ENCODE measurements around the gene NCOA1. TPM values are rescaled to one million over a fixed set of nuclear protein-coding genes. Genes with fewer than 3 reads are reported as not detected.

NCOA1 gene
- total RNA-seq, 1 experiment from 2014 or later, result 11.6 TPM

DNA sequence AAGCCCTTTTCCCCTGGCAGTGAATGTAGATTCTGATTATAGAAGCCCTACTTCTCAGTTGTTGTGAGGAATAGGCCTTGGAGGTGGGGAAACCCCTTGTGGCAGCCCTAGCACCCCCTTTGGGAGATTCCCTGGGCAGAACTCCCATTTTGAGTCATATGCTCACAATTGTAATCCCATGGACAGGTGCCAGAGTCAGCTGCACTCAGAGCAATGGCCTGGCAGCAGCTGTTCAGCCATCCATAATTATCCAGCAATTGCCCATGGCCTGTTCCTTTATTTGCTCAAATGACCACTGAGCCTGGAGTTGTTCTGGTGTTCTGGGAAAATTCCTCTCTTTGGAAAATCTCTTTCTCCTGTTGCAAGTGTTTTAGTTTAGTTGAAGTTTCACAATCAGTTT, 230.4 kb downstream of the NCOA1 start:
- ChIA-PET CTCF (no interaction called here), POLR2A (ENCODE audit: unreplicated experiment) (no interaction called here)
- H3K27ac ChIP-seq, result no peak overlapping the region

GRCh38 chr2:24722141-24722790, 231.2 kb downstream of the NCOA1 start:
- ChIA-PET POLR2A (ENCODE audit: unreplicated experiment) (no interaction called here), CTCF (no interaction called here)
- DNase-seq, result peak in 1 of 2 experiments; percentile 21
- Histone ChIP-seq H3K36me3 (ENCODE audit: low read depth) (no peaks in the 10 kb centered on the region), H3K4me2 (no peak overlapping the region), H3K9me3 (ENCODE audit: insufficient read depth, low read depth) (no peaks in the 10 kb centered on the region), H3K27me3 (ENCODE audit: insufficient read depth, low read depth) (no peaks in the 10 kb centered on the region), H3K4me1 (replicated peaks; ENCODE audit: insufficient read depth) (no peaks in the 10 kb centered on the region), H3F3A (ENCODE audit: insufficient read depth, low read depth) (no peaks in the 10 kb centered on the region), H3K27ac (no peak overlapping the region), H4K20me1 (ENCODE audit: insufficient read depth) (no peaks in the 10 kb centered on the region), H2AFZ (no peak overlapping the region), H3K79me2 (ENCODE audit: low read depth) (no peaks in the 10 kb centered on the region), H3K9me2 (ENCODE audit: insufficient read depth) (no peaks in the 10 kb centered on the region), H3K4me3 (no peak overlapping the region)
- intact Hi-C loops (cut with micrococcal nuclease; ENCODE audit: unreplicated experiment), result no loop called here
- no TSS peak for BruUV-seq (replicated peaks)
- TF ChIP-seq, protein P1, sequence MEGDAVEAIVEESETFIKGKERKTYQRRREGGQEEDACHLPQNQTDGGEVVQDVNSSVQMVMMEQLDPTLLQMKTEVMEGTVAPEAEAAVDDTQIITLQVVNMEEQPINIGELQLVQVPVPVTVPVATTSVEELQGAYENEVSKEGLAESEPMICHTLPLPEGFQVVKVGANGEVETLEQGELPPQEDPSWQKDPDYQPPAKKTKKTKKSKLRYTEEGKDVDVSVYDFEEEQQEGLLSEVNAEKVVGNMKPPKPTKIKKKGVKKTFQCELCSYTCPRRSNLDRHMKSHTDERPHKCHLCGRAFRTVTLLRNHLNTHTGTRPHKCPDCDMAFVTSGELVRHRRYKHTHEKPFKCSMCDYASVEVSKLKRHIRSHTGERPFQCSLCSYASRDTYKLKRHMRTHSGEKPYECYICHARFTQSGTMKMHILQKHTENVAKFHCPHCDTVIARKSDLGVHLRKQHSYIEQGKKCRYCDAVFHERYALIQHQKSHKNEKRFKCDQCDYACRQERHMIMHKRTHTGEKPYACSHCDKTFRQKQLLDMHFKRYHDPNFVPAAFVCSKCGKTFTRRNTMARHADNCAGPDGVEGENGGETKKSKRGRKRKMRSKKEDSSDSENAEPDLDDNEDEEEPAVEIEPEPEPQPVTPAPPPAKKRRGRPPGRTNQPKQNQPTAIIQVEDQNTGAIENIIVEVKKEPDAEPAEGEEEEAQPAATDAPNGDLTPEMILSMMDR (conservative IDR thresholded peaks at IDR 0.05), result no peak
- TF ChIP-seq EZH2 (IDR thresholded peaks at IDR 0.05; ENCODE audit: low read depth), result no peak

More for the DNA sequence above, 230.4 kb downstream of the NCOA1 start:
- no peaks in the 10 kb centered on the region for H3K36me3 ChIP-seq (ENCODE audit: low read depth)
- peak in 1 of 2 experiments; percentile 8 for DNase-seq
- BruUV-seq (replicated peaks), result no TSS peak
- no peaks in the 10 kb centered on the region for H3K79me2 ChIP-seq (ENCODE audit: low read depth)
- no peaks in the 10 kb centered on the region for H3K9me3 ChIP-seq (ENCODE audit: insufficient read depth, low read depth)
- TF ChIP-seq EZH2 (IDR thresholded peaks at IDR 0.05; ENCODE audit: low read depth), result no peak
- TF ChIP-seq, protein P1 (conservative IDR thresholded peaks at IDR 0.05), result no peak
- H3K9me2 ChIP-seq (ENCODE audit: insufficient read depth), result no peaks in the 10 kb centered on the region
- H2AFZ ChIP-seq, result no peak overlapping the region
- no peak overlapping the region for H3K4me2 ChIP-seq
- intact Hi-C loops (cut with micrococcal nuclease; ENCODE audit: unreplicated experiment), result no loop called here
- H3K27me3 ChIP-seq (ENCODE audit: insufficient read depth, low read depth), result no peaks in the 10 kb centered on the region
- no peaks in the 10 kb centered on the region for H4K20me1 ChIP-seq (ENCODE audit: insufficient read depth)
- no peaks in the 10 kb centered on the region for H3F3A ChIP-seq (ENCODE audit: insufficient read depth, low read depth)
- H3K4me3 ChIP-seq, result no peak overlapping the region
- no peaks in the 10 kb centered on the region for H3K4me1 ChIP-seq (replicated peaks; ENCODE audit: insufficient read depth)

DNA sequence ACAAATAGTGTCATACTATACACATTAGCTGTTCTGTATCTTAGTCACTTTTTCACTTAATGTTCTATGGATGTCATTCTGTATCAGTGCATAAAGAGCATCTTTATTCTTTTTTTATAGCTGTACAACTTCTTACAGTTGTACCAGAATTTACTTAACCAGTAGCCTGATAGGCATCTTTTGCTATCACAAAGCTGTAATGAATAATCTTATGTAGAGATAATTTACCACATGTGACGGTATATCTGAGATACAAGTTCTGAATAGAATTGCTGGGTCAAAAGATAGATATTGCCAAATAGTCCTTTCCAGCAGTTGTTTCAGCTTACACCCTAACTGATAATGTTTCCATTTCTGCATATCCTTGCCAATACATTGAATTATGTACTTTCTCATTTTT, 232.1 kb downstream of the NCOA1 start:
- Histone ChIP-seq H4K20me1 (ENCODE audit: insufficient read depth) (no peaks in the 10 kb centered on the region), H3K4me2 (no peak overlapping the region), H3K9me3 (ENCODE audit: insufficient read depth, low read depth) (no peaks in the 10 kb centered on the region), H3K4me3 (no peak overlapping the region), H3K9me2 (ENCODE audit: insufficient read depth) (no peaks in the 10 kb centered on the region), H3K4me1 (replicated peaks; ENCODE audit: insufficient read depth) (no peaks in the 10 kb centered on the region), H3K27me3 (ENCODE audit: insufficient read depth, low read depth) (no peaks in the 10 kb centered on the region), H3K27ac (no peak overlapping the region), H3F3A (ENCODE audit: insufficient read depth, low read depth) (no peaks in the 10 kb centered on the region), H3K36me3 (ENCODE audit: low read depth) (no peaks in the 10 kb centered on the region), H2AFZ (no peak overlapping the region), H3K79me2 (ENCODE audit: low read depth) (no peaks in the 10 kb centered on the region)
- intact Hi-C loops (cut with micrococcal nuclease; ENCODE audit: unreplicated experiment), result no loop called here
- ChIA-PET POLR2A (ENCODE audit: unreplicated experiment) (no interaction called here), CTCF (no interaction called here)
- BruUV-seq (replicated peaks), result no TSS peak
- TF ChIP-seq, protein P1 (conservative IDR thresholded peaks at IDR 0.05), result no peak
- no peak for TF ChIP-seq EZH2 (IDR thresholded peaks at IDR 0.05; ENCODE audit: low read depth)
- DNase-seq, result no peak
